Renal cortex interstitium (tissue), 15 donors: Measurements from ENCODE around the gene IVNS1ABP. TPM values are rescaled to one million over a fixed set of nuclear protein-coding genes. Genes with fewer than 3 reads are reported as not detected.
A peak's percentile ranks its signal among the peaks of the same experiment; 100 is the strongest.
"Not testable (repeated sequence)": the region's sequence is repeated elsewhere in the genome, so short reads cannot be mapped to it uniquely, and the experiment has no call there.

ENCODE experiments used
- DNase-seq, 11 donors: peaks; one replicate each; pipeline ENCODE4 v3.0.0-alpha.2; 2013; ENCODE audit warnings: low read depth in 9 of 11, low spot score in 4 of 11; ENCODE audit errors: extremely low read depth in 1 of 11
- long read RNA-seq, 16 experiments: transcript quantifications; one replicate each; lab custom pipeline, GENCODE V29; 2026
- polyA plus RNA-seq, 3 donors: library from polyadenylated mRNA; unstranded; fragments of 120-200 nt; gene quantifications; one replicate each; pipeline ENCODE4 v1.2.1, GENCODE V29; 2013; ENCODE audit not compliant: insufficient read length in 3 of 3

Gene IVNS1ABP
- 100 to 1,000 TPM; 248 to 586 (median 303) TPM for polyA plus RNA-seq
- long read RNA-seq, donor 1, full-length matches to known transcripts: 18 of 101 reads
- long read RNA-seq, donor 1, partial matches to known transcripts: 83 of 101 reads
- long read RNA-seq, donor 1, other reads (novel, unspliced or antisense): 0 of 101 reads
- long read RNA-seq, donor 2, full-length matches to known transcripts: 13 of 111 reads
- long read RNA-seq, donor 2, partial matches to known transcripts: 98 of 111 reads
- long read RNA-seq, donor 2, other reads (novel, unspliced or antisense): 0 of 111 reads
- long read RNA-seq, donor 3, full-length matches to known transcripts: 40 of 171 reads
- long read RNA-seq, donor 3, partial matches to known transcripts: 131 of 171 reads
- long read RNA-seq, donor 3, other reads (novel, unspliced or antisense): 0 of 171 reads
- long read RNA-seq, donor 4, full-length matches to known transcripts: 30 of 116 reads
- long read RNA-seq, donor 4, partial matches to known transcripts: 86 of 116 reads
- long read RNA-seq, donor 4, other reads (novel, unspliced or antisense): 0 of 116 reads
- long read RNA-seq, donor 5: 0 reads
- long read RNA-seq, donor 6, full-length matches to known transcripts: 29 of 169 reads
- long read RNA-seq, donor 6, partial matches to known transcripts: 140 of 169 reads
- long read RNA-seq, donor 6, other reads (novel, unspliced or antisense): 0 of 169 reads
- long read RNA-seq, donor 7, full-length matches to known transcripts: 21 of 90 reads
- long read RNA-seq, donor 7, partial matches to known transcripts: 69 of 90 reads
- long read RNA-seq, donor 7, other reads (novel, unspliced or antisense): 0 of 90 reads
- long read RNA-seq, donor 8, full-length matches to known transcripts: 44 of 296 reads
- long read RNA-seq, donor 8, partial matches to known transcripts: 247 of 296 reads
- long read RNA-seq, donor 8, other reads (novel, unspliced or antisense): 5 of 296 reads
- long read RNA-seq, donor 9, full-length matches to known transcripts: 36 of 120 reads
- long read RNA-seq, donor 9, partial matches to known transcripts: 84 of 120 reads
- long read RNA-seq, donor 9, other reads (novel, unspliced or antisense): 0 of 120 reads
- long read RNA-seq, donor 10, full-length matches to known transcripts: 17 of 221 reads
- long read RNA-seq, donor 10, partial matches to known transcripts: 204 of 221 reads
- long read RNA-seq, donor 10, other reads (novel, unspliced or antisense): 0 of 221 reads
- long read RNA-seq, donor 11, full-length matches to known transcripts: 23 of 87 reads
- long read RNA-seq, donor 11, partial matches to known transcripts: 64 of 87 reads
- long read RNA-seq, donor 11, other reads (novel, unspliced or antisense): 0 of 87 reads
- long read RNA-seq, donor 12, full-length matches to known transcripts: 13 of 66 reads
- long read RNA-seq, donor 12, partial matches to known transcripts: 53 of 66 reads
- long read RNA-seq, donor 12, other reads (novel, unspliced or antisense): 0 of 66 reads
- long read RNA-seq, donor 13, full-length matches to known transcripts: 35 of 193 reads
- long read RNA-seq, donor 13, partial matches to known transcripts: 158 of 193 reads
- long read RNA-seq, donor 13, other reads (novel, unspliced or antisense): 0 of 193 reads
- long read RNA-seq, donor 14, full-length matches to known transcripts: 19 of 88 reads
- long read RNA-seq, donor 14, partial matches to known transcripts: 69 of 88 reads
- long read RNA-seq, donor 14, other reads (novel, unspliced or antisense): 0 of 88 reads
- long read RNA-seq, donor 15, full-length matches to known transcripts: 9 of 34 reads
- long read RNA-seq, donor 15, partial matches to known transcripts: 25 of 34 reads
- long read RNA-seq, donor 15, other reads (novel, unspliced or antisense): 0 of 34 reads
- long read RNA-seq, donor 16, full-length matches to known transcripts: 87 of 353 reads
- long read RNA-seq, donor 16, partial matches to known transcripts: 261 of 353 reads
- long read RNA-seq, donor 16, other reads (novel, unspliced or antisense): 5 of 353 reads

DNA sequence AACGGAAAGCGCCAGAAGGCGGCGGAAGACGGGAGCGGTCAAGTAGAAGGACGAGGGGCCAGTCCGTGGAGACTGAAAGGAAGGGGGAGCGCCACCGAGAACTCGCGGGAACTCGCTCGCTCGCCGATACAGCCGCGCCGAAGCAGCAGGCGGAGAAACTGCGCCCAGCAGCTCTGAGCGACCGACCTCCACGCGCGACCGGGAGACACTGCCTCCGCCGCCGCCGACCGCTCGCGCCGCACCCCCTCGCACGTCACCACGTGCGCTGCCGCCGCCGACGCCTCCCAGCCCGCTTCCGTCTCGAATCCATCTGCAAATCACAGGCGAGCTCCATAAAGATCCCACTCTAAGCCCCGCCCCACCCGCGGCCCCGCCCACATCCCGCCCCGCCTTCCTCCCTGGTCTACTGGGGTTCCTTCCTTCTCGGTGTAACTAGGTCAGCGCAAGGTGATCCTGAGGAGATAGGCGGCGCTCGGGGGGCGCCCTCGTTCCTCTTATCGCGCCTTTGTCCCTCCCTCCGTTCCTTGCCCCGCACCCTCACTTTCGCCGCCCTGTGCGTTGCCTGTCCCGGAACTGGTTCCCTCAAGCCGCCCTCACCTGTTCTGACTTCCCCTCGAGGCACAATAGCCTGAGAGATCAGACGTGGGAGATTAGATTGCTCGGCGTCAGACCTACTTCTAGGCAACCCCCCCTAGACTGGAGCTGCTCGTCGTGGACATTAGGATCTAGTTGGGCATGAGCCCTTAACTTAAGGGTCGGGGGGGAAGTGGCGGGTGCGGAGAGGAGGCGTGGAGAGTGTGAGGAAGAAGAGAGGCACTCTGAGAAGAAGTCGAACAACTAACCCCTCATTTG is at the start of gene IVNS1ABP:
Gene IVNS1ABP, minus strand, starts transcription at position 210 of the 852 bp plus-strand sequence. CDS start 7,750 bp downstream, outside the sequence.
- DNase-seq: peak; percentile 72 to 94 (median 89)

- no peak for DNase-seq
Observed at GRCh38 chr1:185365951-185366350, 48.9 kb upstream of the IVNS1ABP start.

DNA sequence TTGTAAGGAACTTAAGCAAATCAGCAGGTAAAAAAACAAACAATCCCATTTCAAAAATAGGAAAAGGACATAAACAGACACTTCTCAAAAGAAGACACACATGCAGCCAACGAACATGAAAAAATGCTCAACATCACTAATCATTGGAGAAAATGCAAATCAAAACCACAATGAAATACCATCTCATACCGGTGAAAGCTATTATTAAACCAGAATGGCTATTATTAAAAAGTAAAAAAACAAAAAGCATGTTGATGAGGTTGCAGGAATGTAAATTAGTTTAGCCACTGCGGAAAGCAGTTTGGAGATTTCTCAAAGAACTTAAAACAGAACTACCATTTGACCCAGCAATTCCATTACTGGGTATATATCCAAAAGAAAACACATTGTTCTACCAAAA is 47.5 kb upstream of the IVNS1ABP start:
- not testable (repeated sequence) for DNase-seq

DNA sequence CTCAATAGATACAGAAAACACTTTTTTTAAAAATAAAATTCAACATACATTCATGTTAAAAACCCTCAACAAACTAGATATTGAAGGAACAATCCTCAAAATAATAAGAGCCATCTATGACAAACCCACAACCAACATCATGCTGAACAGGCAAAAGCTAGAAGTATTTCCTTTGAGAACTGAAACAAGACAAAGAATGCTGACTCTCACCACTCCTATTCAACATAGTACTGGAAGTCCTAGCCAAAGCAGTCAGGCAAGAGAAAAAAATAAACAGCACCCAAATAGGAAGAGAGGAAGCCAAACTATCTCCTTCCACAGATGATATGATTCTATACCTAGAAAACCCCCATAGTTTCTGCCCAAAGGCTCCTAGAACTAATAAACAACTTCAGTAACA is 46.2 kb upstream of the IVNS1ABP start:
- no peak for DNase-seq

- no peak for DNase-seq
Observed at GRCh38 chr1:185360714-185361113, 43.7 kb upstream of the IVNS1ABP start.

- DNase-seq: no peak
Observed at GRCh38 chr1:185358957-185359356, 41.9 kb upstream of the IVNS1ABP start.

DNA sequence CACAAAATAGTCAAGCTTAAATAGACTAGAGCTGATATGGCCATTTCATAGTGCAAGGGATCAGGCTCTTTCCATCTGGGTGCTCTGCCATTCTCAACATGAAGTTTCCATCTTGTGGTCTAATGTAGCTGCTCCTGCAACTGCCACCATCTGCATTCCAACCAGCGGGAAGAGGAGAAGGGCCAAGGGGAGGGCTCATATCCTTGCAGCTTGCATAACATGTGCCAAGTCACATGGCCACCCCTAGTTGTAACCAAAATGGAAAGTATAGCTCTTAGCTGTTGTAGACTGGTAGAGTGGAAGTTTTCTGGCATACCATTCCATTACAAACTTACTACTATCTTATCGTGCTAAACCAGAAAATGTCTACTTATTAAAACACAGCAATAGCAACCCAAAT is 38.9 kb upstream of the IVNS1ABP start:
- DNase-seq: no peak

DNA sequence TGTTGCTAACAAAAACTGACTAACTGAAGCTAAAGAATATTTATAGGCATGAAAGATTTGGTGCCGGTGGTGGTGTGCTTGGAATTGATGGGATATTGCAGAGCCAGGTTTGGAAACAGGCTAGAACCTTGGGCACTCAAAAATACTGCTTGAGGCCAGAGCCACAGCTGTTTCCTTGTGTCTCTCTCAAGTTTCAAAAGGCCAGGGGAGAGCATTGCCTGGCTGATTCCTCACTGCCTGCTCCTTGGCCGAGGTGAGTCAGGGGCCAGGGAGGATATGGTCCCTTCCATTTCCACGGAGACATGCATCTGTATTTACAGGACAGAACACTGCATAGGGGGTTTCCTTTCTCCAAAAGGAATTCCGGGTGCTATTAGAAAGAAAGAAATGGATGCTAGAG is 36.1 kb upstream of the IVNS1ABP start:
- no peak for DNase-seq

GRCh38 chr1:185351734-185352466 is 34.9 kb upstream of the IVNS1ABP start:
- DNase-seq: peak in 4 of 11 donors; percentile 24 to 54 (median 29)

DNA sequence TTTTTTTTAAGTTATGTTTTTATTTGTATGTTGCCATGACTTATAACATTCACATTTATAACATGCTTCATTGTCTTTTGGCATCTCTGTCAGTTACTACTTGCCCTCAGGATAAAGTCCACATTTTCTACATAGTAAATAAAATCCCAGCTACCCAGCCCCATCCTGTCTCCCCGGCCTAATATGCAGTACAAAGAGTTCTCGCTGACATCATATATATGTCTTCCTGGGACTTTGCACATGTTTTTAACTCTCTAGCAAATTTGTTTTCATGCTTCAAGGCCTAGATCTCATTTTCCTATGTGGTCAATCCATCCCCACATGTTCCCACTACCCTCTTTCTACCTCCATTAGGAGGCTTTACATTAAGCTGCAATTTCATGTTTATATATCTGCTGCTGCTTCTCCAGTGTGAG is 33.0 kb upstream of the IVNS1ABP start:
- no peak for DNase-seq

DNA sequence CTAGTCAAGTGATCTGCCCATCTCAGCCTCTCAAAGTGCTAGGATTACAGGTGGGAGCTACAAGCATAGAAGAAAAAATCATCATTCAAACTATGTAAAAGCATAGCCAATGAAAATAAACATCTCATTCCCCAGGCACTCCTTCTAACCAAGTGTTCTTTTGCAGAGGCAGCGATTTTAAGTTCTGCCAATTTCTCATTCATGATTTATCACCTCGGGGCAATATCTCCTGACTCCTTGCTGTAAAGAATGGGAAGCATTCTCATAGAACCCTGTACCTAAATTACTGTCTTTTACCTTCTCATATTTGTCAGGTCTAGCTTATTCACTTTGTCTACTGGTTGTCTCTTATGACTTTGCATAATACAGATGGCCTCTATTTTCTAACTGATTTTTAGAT is 32.5 kb upstream of the IVNS1ABP start:
- no peak for DNase-seq

DNA sequence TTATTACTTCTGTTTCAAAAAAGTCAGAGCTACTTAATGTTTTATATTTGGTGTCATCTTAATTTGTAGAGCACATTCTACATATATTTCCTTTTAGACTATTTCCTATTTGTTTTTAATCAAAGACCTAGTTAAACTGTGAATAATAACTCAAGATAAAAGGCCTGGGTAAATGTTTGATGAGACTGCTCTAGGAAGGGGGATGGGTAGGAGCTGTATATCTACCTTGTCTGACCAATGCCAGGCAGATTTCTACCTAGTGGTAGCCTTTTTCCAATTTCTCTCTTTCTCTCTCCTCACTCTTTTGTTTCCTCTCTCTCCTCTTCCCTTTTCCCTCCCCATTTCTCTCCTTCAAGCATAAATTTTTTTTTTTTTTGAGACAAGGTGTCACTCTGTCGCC is 31.9 kb upstream of the IVNS1ABP start:
- no peak for DNase-seq

GRCh38 chr1:185348296-185348695 is 31.3 kb upstream of the IVNS1ABP start:
- DNase-seq: no peak

- DNase-seq: no peak
Observed at GRCh38 chr1:185345913-185346720, 29.1 kb upstream of the IVNS1ABP start.

GRCh38 chr1:185343306-185343705 is 26.3 kb upstream of the IVNS1ABP start:
- no peak for DNase-seq
